Natural killer cell (primary cell): ENCODE results near the gene FCF1. TPM values are rescaled to one million over a fixed set of nuclear protein-coding genes. Genes with fewer than 3 reads are reported as not detected.

Experiments
- ATAC-seq, 3 donors: fragments of 150-1000 bp in 2 of 3; fragments of 200-7000 bp in 1 of 3; cut with Tn5 transposase; 1 replicate in 1 of 3; 2 replicates in 2 of 3; pipeline ENCODE4 v1.10.0; 2021; ENCODE audit warnings: mild to moderate bottlenecking in 2 of 3, moderate library complexity in 2 of 3
- DNase-seq, 2 donors: peaks; one replicate each; pipeline versions ENCODE4 v3.0.0 to v3.0.0-alpha.2; 2013 to 2021; ENCODE audit warnings: mixed read lengths in 1 of 2
- H3K27ac ChIP-seq: one replicate; pipeline ENCODE4 v1.5.1; 2013; ENCODE audit warnings: mild to moderate bottlenecking, low read length
- H3K27me3 ChIP-seq: one replicate; pipeline ENCODE4 v1.6.1; 2013; ENCODE audit warnings: low read length; ENCODE audit not compliant: control insufficient read depth, insufficient read depth
- H3K36me3 ChIP-seq: one replicate; pipeline ENCODE4 v1.6.1; 2013; ENCODE audit warnings: low read length; ENCODE audit not compliant: control insufficient read depth, insufficient read depth
- H3K4me1 ChIP-seq: one replicate; pipeline ENCODE4 v1.6.1; 2013; ENCODE audit warnings: low read length; ENCODE audit not compliant: control insufficient read depth, insufficient read depth
- H3K4me3 ChIP-seq: one replicate; pipeline ENCODE4 v1.5.1; 2013; ENCODE audit warnings: low read length
- H3K9me3 ChIP-seq: one replicate; pipeline ENCODE4 v1.6.1; 2013; ENCODE audit warnings: low read length; ENCODE audit not compliant: control insufficient read depth, insufficient read depth
- H3K27ac Mint-ChIP-seq, 2 donors: one replicate each; pipeline ENCODE4 v1.8.0; 2022; ENCODE audit warnings: mild to moderate bottlenecking in 2 of 2, mixed read lengths in 2 of 2, moderate library complexity in 1 of 2
- H3K27me3 Mint-ChIP-seq, 2 donors: one replicate each; pipeline ENCODE4 v1.8.0; 2022; ENCODE audit warnings: low read depth in 2 of 2, mixed read lengths in 2 of 2
- H3K36me3 Mint-ChIP-seq: one replicate; pipeline ENCODE4 v1.8.0; 2022; ENCODE audit warnings: mixed read lengths
- H3K4me1 Mint-ChIP-seq, 2 donors: one replicate each; pipeline ENCODE4 v1.8.0; 2022; ENCODE audit warnings: mixed read lengths in 2 of 2
- H3K4me3 Mint-ChIP-seq: one replicate; pipeline ENCODE4 v1.8.0; 2022; ENCODE audit warnings: mild to moderate bottlenecking, moderate library complexity, mixed read lengths
- H3K9me3 Mint-ChIP-seq, 2 donors: one replicate each; pipeline ENCODE4 v1.8.0; 2022; ENCODE audit warnings: mixed read lengths in 2 of 2
- CTCF ChIP-seq: fragments of 200-600 bp; IDR thresholded peaks from one replicate; pipeline ENCODE4 v1.8.0; 2022; ENCODE audit warnings: antibody characterized with exemption
- WGBS: methylation state at CpG from one replicate; pipeline ENCODE4 v1.1.7; 2013; ENCODE audit warnings: missing lambda C conversion rate; ENCODE audit not compliant: insufficient coverage; 5-methylcytosine and 5-hydroxymethylcytosine counted together
- intact Hi-C: fragments of 100-400 bp; cut with micrococcal nuclease; formaldehyde crosslinking; loops from one replicate; pipeline ENCODE4 v1.14.2; 2022
- total RNA-seq, 4 donors: library from RNA; stranded (reverse); fragments of 120-200 nt in 1 of 4; gene quantifications; one replicate each; pipeline versions ENCODE4 v1.2.3 to v1.2.4, GENCODE V29; 2013 to 2022

FCF1 gene
- total RNA-seq, 3 donors from 2014 or later (not counting 1 experiment from before 2014, with no cell fraction given), result 37.1 to 49.6 (median 40.4) TPM

- Histone ChIP-seq H3K4me3 (no peak overlapping the region), H3K27me3 (no peaks in the 10 kb centered on the region), H3K4me1 (no peaks in the 10 kb centered on the region), H3K9me3 (no peaks in the 10 kb centered on the region), H3K36me3 (peaks cover 27% of the 10 kb centered on the region), H3K27ac (no peak overlapping the region)
- H3K27me3 Mint-ChIP-seq, result no peaks in the 10 kb centered on the region
- 97% methylated on average over 8 of the region's 8 CpGs for WGBS
- intact Hi-C loops, result no loop called here
- H3K9me3 Mint-ChIP-seq, result no peaks in the 10 kb centered on the region
- TF ChIP-seq CTCF, result no peak
- H3K4me3 Mint-ChIP-seq, result no peak overlapping the region
- no peaks in the 10 kb centered on the region for H3K4me1 Mint-ChIP-seq
- peaks cover 9% of the 10 kb centered on the region for H3K36me3 Mint-ChIP-seq
- DNase-seq (no peak), ATAC-seq (no peak)
- H3K27ac Mint-ChIP-seq, result no peak overlapping the region
Observed at GRCh38 chr14:74739293-74740030, 26.5 kb downstream of the FCF1 start.

GRCh38 chr14:74747237-74747636, 34.3 kb downstream of the FCF1 start:
- Mint-ChIP-seq H3K4me3 (no peak overlapping the region), H3K36me3 (no peaks in the 10 kb centered on the region), H3K27ac (no peak overlapping the region), H3K9me3 (peaks cover 0 to 5% of the 10 kb centered on the region in 2 donors), H3K27me3 (no peaks in the 10 kb centered on the region), H3K4me1 (no peaks in the 10 kb centered on the region)
- ATAC-seq (no peak), DNase-seq (no peak)
- intact Hi-C loops, result no loop called here
- Histone ChIP-seq H3K27ac (no peak overlapping the region), H3K36me3 (no peaks in the 10 kb centered on the region), H3K9me3 (no peaks in the 10 kb centered on the region), H3K4me1 (no peaks in the 10 kb centered on the region), H3K4me3 (no peak overlapping the region), H3K27me3 (no peaks in the 10 kb centered on the region)
- no peak for TF ChIP-seq CTCF
- 90% methylated on average over 2 of the region's 2 CpGs for WGBS

GRCh38 chr14:74754157-74754556, 41.2 kb downstream of the FCF1 start:
- H3K27ac Mint-ChIP-seq, result no peak overlapping the region
- Histone ChIP-seq H3K27me3 (no peaks in the 10 kb centered on the region), H3K27ac (no peak overlapping the region), H3K4me3 (no peak overlapping the region), H3K36me3 (no peaks in the 10 kb centered on the region), H3K9me3 (peaks cover 4% of the 10 kb centered on the region), H3K4me1 (no peaks in the 10 kb centered on the region)
- intact Hi-C loops, result no loop called here
- no peak for DNase-seq
- H3K27me3 Mint-ChIP-seq, result peaks cover 5 to 7% of the 10 kb centered on the region in 2 donors
- H3K4me1 Mint-ChIP-seq, result no peaks in the 10 kb centered on the region
- 90% methylated on average over 1 of the region's 2 CpGs for WGBS
- H3K36me3 Mint-ChIP-seq, result peaks cover 15% of the 10 kb centered on the region
- TF ChIP-seq CTCF, result no peak
- H3K4me3 Mint-ChIP-seq, result no peak overlapping the region
- ATAC-seq, result no peak
- peaks cover 2 to 11% of the 10 kb centered on the region in 2 donors for H3K9me3 Mint-ChIP-seq

- H3K4me3 Mint-ChIP-seq, result no peak overlapping the region
- peaks cover 15% of the 10 kb centered on the region for H3K36me3 Mint-ChIP-seq
- no peaks in the 10 kb centered on the region for H3K4me1 ChIP-seq
- peaks cover 4% of the 10 kb centered on the region for H3K9me3 ChIP-seq
- intact Hi-C loops, result no loop called here
- no peak overlapping the region for H3K4me3 ChIP-seq
- 95% methylated on average over 7 of the region's 7 CpGs for whole genome bisulfite sequencing
- H3K27ac ChIP-seq, result no peak overlapping the region
- no peaks in the 10 kb centered on the region for H3K36me3 ChIP-seq
- H3K4me1 Mint-ChIP-seq, result no peaks in the 10 kb centered on the region
- DNase-seq (no peak), ATAC-seq (no peak)
- H3K27me3 ChIP-seq, result no peaks in the 10 kb centered on the region
- peaks cover 5 to 7% of the 10 kb centered on the region in 2 donors for H3K27me3 Mint-ChIP-seq
- H3K9me3 Mint-ChIP-seq, result peaks cover 2 to 11% of the 10 kb centered on the region in 2 donors
- no peak for TF ChIP-seq CTCF
- H3K27ac Mint-ChIP-seq, result no peak overlapping the region
Observed at GRCh38 chr14:74754899-74755298, 42.0 kb downstream of the FCF1 start.
